DND-41 (cell line): ENCODE measurements around the gene MAML3.

ENCODE experiments used
- EZH2 ChIP-seq: IDR thresholded peaks from 3 replicates; pipeline ENCODE4 v1.6.1; 2012; ENCODE audit warnings: borderline replicate concordance, low read depth, mild to moderate bottlenecking, moderate library complexity, low read length, inconsistent platforms; ENCODE audit not compliant: severe bottlenecking
- TF ChIP-seq, protein P1 (sequence below): IDR thresholded peaks from 2 replicates; pipeline ENCODE4 v1.5.1; 2012; ENCODE audit warnings: borderline replicate concordance, low read length, moderate library complexity, mild to moderate bottlenecking; ENCODE audit not compliant: poor library complexity, severe bottlenecking; ENCODE audit errors: extremely low read depth

DNA sequence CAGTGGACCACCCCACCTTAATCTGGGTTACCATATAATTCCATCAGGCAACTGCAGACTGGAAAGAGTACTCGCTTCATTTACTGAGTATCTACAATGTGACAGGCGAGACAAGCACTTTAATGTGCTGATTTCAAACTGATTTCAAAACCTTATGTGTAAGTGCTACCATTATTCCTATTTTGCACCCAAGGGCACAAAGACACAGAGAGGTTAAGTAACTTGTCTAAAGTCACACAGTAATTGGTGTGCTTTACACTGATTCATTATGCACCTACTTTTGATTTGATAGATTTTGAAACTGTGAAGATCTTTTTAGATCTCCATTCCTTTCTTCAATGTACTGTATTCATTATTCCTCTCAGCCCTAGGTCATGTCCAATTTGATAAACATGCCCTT, 296.0 kb downstream of the MAML3 start:
- TF ChIP-seq, protein P1, sequence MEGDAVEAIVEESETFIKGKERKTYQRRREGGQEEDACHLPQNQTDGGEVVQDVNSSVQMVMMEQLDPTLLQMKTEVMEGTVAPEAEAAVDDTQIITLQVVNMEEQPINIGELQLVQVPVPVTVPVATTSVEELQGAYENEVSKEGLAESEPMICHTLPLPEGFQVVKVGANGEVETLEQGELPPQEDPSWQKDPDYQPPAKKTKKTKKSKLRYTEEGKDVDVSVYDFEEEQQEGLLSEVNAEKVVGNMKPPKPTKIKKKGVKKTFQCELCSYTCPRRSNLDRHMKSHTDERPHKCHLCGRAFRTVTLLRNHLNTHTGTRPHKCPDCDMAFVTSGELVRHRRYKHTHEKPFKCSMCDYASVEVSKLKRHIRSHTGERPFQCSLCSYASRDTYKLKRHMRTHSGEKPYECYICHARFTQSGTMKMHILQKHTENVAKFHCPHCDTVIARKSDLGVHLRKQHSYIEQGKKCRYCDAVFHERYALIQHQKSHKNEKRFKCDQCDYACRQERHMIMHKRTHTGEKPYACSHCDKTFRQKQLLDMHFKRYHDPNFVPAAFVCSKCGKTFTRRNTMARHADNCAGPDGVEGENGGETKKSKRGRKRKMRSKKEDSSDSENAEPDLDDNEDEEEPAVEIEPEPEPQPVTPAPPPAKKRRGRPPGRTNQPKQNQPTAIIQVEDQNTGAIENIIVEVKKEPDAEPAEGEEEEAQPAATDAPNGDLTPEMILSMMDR, result no peak
- no peak for TF ChIP-seq EZH2
